HG03135 (cell line): ENCODE measurements around the gene DYNLL2.
"Not testable (repeated sequence)": the region's sequence is repeated elsewhere in the genome, so short reads cannot be mapped to it uniquely, and the experiment has no call there.

Experiments used
- ATAC-seq: cut with Tn5 transposase; IDR thresholded peaks from one replicate; pipeline ENCODE4 v1.9.1; 2021; ENCODE audit warnings: mild to moderate bottlenecking, moderate library complexity; ENCODE audit not compliant: unreplicated experiment

Gene DYNLL2

DNA sequence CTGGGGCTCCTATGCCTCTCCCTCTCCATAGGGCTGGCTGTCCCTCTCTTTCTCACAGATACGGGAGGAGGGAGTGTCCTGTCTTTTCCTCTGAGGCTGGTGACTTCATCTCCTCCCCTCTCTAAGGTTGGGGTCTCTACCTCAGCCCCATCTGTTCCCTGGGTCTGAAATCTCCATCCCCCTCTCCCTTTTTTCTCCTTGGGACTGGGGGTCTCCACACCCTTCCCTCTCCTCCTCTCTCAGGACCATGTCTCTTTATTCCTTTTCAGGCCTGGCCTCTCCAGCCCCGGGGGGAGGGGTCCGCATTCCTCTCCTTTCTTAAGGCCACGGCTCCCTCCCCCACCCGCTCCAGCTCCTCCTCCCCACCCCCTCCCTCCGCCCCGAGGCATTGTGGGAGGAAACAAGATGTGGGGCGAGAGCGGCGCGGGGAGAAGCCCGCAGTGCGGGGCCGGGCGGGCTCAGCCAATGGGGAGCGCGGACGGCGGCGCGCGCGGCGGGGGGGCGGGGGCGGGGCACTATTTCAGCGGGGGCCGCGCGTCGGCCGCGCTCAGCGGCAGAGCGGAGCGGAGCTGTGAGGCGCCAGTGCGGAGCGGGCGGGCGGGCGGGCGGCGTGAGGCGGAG is at the start of gene DYNLL2:
TSS of gene DYNLL2 (plus strand) at position 550 of the 621 bp plus-strand sequence. CDS start 3,672 bp downstream, outside the sequence.
- ATAC-seq = peak; percentile 68

DNA sequence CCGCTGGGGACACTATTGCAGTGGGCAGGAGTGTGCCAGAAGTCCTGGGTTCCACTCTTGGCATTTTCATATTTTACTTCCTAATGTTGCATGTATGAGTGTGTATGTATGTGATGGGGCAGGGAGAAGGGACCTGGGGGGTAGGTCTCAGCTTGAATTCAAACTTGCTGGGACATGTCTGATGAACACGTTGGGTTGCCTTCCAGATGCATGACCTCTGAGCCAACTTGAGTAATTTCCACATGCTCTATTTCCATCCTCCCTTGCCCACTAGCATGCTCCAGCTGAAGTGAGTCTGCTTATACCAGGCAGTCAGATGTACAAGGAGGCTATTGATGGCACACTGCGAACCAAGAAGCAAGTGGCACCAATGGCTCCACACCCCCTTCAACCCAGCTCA is 43.2 kb upstream of the DYNLL2 start:
- no peak for ATAC-seq

- ATAC-seq = no peak
Observed at GRCh38 chr17:58040386-58040785, 42.8 kb upstream of the DYNLL2 start.

GRCh38 chr17:58041161-58041560 is 42.1 kb upstream of the DYNLL2 start:
- ATAC-seq = no peak

GRCh38 chr17:58043221-58044181 is 39.7 kb upstream of the DYNLL2 start:
- no peak for ATAC-seq

DNA sequence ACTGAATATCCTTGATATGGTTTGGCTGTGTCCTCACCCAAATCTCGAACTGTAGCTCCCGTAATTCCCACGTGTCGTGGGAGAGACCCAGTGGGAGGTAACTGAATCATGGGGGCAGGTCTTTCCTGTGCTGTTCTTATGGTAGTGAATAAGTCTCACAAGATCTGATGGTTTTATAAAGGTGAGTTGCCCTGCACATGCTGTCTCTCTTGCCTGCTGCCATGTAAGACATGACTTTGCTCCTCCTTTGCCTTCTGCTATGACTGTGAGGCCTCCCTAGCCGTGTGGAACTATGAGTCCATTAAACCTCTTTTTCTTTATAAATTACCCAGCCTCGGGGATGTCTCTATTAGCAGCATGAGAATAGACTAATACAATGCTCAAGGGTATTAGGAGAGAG is 39.0 kb upstream of the DYNLL2 start:
- ATAC-seq = not testable (repeated sequence)

DNA sequence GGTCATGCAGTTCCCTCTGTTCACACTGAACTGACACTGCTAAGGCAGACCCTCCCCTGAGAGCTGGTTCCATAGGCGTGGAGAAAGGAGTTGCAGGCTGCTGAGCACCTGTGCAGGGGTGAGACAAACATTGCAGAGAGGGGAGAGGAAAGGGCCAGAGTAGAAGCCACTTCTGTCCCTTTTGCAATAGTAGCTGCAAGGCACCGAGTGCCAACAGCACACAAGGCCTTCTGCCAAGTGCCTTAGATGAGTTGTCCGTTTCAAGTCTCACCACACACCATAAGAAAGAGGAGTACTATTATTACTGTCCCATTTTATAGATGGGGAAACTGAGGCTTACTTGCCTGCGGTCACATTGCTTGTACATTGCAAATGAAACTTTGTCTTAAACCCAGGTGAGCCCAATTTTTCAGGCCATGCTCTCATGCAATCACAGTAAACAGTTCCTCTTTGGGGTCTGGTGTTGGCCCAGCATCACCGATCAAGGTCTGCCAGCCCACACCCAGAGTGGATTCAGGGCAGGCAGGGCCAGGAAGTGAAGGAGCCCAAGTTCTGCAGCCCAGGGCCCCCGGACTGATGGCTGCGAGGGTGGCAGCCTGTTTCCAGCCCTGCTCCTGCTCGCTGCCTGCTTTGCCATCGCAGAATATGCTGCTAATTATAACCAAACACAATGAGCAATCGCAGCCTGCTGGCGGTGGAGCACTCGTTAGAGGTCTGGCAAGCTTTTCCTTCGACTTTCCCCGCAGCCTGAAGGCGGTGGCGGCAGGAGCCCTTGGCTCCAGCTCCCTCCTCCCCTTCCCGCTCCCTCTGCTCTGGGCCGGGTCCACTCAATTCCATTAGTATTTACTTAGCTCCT is 36.8 kb upstream of the DYNLL2 start:
- no peak for ATAC-seq

DNA sequence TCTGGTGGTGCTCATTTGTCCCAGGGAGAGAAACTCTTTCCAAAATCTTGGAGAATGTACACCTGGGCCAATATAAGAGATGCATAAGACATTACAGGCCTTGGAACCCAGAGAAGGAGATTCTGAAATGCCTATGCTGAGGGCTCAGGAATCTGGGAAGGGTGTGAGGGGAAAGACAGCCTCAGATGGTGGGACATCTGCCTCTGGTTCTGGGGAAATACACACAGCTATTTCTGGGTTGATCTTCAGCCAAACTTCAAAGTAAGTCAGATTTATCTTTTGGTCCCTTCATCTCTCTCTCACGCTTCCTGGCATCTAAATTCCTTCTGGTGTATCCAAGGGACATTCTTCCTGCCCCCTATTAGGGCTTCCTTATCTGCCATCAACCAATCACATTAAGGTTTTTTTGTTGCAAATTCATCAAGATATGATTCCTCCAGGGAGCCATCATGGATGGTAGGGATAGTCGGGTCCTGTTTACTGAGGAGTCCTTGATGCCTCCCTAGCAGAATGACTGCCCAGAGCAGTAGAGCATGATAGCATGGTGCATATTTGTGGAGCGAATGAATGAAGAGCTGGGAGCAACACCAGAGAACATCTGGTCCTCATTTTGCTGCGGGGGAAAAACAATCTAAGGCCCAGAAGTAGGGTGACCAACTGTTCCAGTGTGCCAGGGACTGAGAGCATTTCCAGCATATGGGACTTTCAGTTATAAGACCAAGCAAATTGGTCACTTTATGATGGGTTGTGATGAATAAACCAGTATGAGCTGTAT is 35.7 kb upstream of the DYNLL2 start:
- ATAC-seq = no peak

DNA sequence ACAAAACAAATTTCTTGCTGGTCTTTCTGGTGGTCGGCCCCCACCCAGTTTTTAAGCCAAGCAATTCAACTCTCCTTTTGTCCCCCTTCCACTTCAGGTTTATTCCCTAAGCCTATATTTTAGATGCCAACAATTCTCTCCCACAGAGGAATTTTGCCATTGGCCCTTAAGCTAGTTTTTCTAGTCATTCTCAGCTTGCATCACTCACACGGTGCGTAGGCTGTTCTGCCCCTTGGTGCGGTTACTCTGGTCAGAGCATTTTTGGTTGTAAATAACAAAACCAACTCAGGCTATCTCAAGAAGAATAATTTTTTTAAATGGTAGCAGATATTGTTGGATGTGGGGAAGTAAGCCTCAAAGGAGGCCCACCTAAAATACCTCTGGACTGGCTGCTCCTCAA is 33.7 kb upstream of the DYNLL2 start:
- ATAC-seq = no peak

DNA sequence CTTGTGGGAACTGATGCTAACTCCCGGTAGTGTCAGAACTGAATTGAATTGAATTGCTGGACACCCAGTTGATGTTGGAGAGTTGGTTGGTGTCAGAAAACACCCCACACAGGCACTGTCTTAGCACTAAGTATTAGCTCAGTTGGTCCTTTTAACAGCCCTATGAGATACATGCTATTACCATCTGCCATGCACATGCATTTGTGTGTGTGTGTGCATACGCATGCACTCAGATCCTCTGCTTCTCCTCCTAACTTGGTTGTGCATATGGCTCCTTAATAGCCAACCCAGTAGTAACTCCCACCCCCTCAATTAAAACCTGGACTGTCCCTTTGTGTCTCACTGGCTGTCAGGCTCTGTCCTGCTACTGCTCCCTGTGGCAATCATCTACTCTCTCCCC is 32.3 kb upstream of the DYNLL2 start:
- ATAC-seq = no peak

- no peak for ATAC-seq
Observed at GRCh38 chr17:58051468-58051867, 31.8 kb upstream of the DYNLL2 start.

DNA sequence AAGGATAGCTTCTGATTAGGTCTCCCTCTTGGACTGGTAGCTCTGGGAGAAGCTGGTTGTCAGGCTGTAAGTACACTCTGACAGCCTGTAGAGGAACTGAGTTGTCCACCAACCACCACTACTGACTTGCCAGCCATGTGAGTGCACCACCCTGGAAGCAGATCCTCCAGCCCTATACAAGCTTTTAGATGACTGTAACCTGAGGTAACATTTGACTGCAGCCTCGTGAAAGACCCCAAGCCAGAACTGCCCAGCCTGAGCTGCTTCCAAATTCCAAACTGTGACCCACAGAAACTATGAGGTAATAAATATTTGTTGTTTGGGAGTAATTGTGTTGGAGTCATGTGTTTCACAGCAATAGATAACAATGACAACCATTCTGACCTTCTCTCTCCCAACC is 30.8 kb upstream of the DYNLL2 start:
- no peak for ATAC-seq

DNA sequence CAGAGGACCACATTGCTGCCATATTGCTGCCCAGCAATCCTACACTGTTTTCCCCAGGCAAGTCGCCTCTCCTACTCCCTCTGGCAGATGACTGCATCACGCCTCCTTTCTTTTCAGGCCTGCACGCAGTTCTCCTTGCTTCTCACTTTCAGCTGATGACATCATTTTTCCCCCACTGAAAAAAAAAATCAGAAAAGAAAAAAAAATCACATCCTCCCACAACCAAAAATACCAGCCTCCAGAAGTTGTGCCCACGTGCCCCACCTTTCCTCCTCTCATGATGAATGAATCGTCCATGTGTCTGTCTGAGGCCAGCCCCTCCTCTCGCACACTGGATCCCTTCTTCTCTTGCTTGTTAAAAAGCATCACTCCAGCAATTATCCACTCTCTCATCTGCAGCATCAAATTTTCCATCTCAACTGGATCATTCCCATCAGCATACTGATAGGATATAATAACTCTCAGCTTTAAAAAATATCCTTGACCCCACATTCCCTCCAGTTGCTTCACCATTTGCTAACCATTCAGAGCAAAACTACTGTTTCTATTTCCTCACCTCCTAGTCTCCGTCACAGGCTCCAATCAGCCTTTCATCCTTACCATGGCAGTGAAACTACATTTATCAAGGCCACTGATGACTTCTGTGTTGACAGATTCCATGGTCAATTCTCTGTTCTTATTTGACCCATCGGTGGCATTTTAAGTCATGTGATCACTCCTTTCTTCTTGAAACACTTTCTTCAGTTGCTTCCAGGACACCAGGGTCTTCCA is 30.1 kb upstream of the DYNLL2 start:
- ATAC-seq = no peak

- no peak for ATAC-seq
Observed at GRCh38 chr17:58054641-58055040, 28.6 kb upstream of the DYNLL2 start.

- no peak for ATAC-seq
Observed at GRCh38 chr17:58056476-58056875, 26.7 kb upstream of the DYNLL2 start.

- no peak for ATAC-seq
Observed at GRCh38 chr17:58059141-58059540, 24.1 kb upstream of the DYNLL2 start.

GRCh38 chr17:58060596-58061191 is 22.5 kb upstream of the DYNLL2 start:
- ATAC-seq = no peak

- ATAC-seq = no peak
Observed at GRCh38 chr17:58061672-58062071, 21.5 kb upstream of the DYNLL2 start.

GRCh38 chr17:58065238-58065637 is 18.0 kb upstream of the DYNLL2 start:
- ATAC-seq = no peak
